T-helper 2 cell treated with Interferon-gamma antibody and Interleukin-4, amounts not matched to agents 5 μg/mL and 100 μg/mL, for 36 hours (primary cell): Measurements from ENCODE around the gene SETD2.
A peak's percentile ranks its signal among the peaks of the same experiment; 100 is the strongest.
"Not testable (repeated sequence)": the region's sequence is repeated elsewhere in the genome, so short reads cannot be mapped to it uniquely, and the experiment has no call there.

Experiments used
- DNase-seq: peaks from one replicate; pipeline ENCODE4 v3.0.0; 2021; ENCODE audit warnings: low spot score
- H3K27ac Mint-ChIP-seq: one replicate; pipeline ENCODE4 v1.8.0; 2021; ENCODE audit warnings: mild to moderate bottlenecking, mixed read lengths
- H3K27me3 Mint-ChIP-seq: one replicate; pipeline ENCODE4 v1.8.0; 2021; ENCODE audit warnings: low read depth, mixed read lengths
- H3K36me3 Mint-ChIP-seq: one replicate; pipeline ENCODE4 v1.8.0; 2021; ENCODE audit warnings: low read depth, mixed read lengths
- H3K4me1 Mint-ChIP-seq: one replicate; pipeline ENCODE4 v1.8.0; 2021; ENCODE audit warnings: low read depth, mixed read lengths
- H3K4me3 Mint-ChIP-seq: one replicate; pipeline ENCODE4 v1.8.0; 2022; ENCODE audit warnings: mild to moderate bottlenecking, moderate library complexity, mixed read lengths
- H3K9me3 Mint-ChIP-seq: one replicate; pipeline ENCODE4 v1.8.0; 2021; ENCODE audit warnings: mixed read lengths

The SETD2 gene

DNA sequence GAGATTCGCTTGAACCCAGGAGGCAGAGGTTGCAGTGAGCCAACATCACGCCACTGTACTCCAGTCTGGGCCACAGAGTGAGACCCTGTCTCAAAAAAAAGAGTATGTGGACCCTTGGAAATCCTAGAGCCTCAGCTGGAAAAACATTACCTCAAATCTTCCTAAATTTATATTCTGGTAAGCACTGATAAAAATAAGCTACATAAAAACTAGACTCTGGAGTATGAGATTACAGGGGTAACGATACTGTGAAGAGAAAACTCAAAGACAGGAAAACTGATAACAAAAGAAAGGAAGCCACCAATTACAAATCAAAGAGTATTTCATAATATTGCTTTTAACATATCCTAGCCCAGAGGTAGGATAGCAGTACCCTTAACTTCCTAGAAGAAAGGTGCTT, 30.3 kb downstream of the SETD2 start:
- H3K4me3 Mint-ChIP-seq = no peak overlapping the region
- no peaks in the 10 kb centered on the region for H3K9me3 Mint-ChIP-seq
- H3K27me3 Mint-ChIP-seq = no peaks in the 10 kb centered on the region
- no peak for DNase-seq
- peaks cover 20% of the 10 kb centered on the region for H3K4me1 Mint-ChIP-seq
- no peak overlapping the region for H3K27ac Mint-ChIP-seq
- peaks cover 1% of the 10 kb centered on the region for H3K36me3 Mint-ChIP-seq

DNA sequence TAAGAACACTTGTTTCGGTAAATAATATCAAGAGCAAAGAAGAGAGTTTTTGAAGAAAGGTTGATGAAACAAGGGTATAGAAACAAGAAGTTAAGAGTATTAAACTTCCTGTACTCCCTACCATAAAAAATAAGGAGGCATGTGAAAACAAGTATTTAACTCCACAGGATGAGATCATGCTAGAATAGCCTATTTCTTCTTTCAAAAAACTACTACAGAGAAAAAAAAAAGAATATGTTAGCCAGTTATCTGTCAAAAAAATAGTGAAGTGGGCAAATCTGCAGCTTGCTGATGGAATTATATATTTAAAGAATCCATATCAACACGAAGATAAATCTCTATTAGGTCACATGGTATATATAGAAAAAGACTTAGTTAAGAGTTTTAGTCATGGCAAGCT, 33.4 kb downstream of the SETD2 start:
- Mint-ChIP-seq H3K4me1 (peaks cover 17% of the 10 kb centered on the region), H3K9me3 (no peaks in the 10 kb centered on the region), H3K4me3 (no peak overlapping the region), H3K27ac (no peak overlapping the region), H3K27me3 (no peaks in the 10 kb centered on the region), H3K36me3 (peaks cover 8% of the 10 kb centered on the region)
- DNase-seq = no peak

DNA sequence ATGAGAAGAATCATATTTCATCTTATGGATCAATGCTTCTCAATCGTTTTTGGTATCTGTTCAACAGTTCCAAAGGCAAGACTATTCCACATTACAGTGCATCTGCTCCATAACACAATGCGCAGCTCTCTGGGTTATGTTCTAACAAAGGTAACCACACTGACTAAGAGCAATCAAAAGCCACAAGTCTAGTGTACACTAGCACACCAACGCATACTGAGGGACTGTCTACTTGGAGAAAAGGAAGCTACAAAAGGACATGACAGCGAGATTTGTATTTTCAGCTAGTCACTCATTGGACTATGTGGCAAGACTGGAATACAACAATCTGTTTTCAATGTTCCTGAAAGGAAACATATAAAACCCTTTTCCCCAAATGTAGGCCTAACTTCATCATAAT, 35.8 kb downstream of the SETD2 start:
- H3K4me1 Mint-ChIP-seq = peaks cover 9% of the 10 kb centered on the region
- H3K27ac Mint-ChIP-seq = no peak overlapping the region
- H3K4me3 Mint-ChIP-seq = no peak overlapping the region
- no peaks in the 10 kb centered on the region for H3K27me3 Mint-ChIP-seq
- DNase-seq = no peak
- H3K9me3 Mint-ChIP-seq = no peaks in the 10 kb centered on the region
- H3K36me3 Mint-ChIP-seq = peaks cover 21% of the 10 kb centered on the region

DNA sequence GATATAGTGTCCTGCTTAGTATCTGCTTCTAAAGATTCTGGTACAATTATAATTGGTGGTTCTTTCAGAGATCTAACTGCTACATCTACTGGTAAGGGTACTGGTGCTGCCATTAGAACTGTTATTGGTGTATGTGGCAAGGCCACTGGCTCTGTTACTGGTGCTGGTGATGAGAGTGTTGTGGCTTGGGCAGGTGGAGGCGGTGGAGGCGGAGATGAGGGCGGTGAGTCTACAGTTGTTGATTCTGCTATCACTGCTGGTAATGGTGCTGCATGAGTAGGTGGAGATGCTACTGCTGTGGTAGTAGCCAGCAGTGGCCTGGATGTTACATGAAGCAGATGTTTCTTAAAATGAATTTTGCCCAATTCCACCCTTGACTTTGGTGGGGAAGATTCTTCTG, 40.1 kb downstream of the SETD2 start:
- Mint-ChIP-seq H3K27me3 (no peaks in the 10 kb centered on the region), H3K4me3 (no peak overlapping the region), H3K36me3 (peaks cover 54% of the 10 kb centered on the region), H3K27ac (no peak overlapping the region), H3K9me3 (no peaks in the 10 kb centered on the region), H3K4me1 (peaks cover 30% of the 10 kb centered on the region)
- no peak for DNase-seq

DNA sequence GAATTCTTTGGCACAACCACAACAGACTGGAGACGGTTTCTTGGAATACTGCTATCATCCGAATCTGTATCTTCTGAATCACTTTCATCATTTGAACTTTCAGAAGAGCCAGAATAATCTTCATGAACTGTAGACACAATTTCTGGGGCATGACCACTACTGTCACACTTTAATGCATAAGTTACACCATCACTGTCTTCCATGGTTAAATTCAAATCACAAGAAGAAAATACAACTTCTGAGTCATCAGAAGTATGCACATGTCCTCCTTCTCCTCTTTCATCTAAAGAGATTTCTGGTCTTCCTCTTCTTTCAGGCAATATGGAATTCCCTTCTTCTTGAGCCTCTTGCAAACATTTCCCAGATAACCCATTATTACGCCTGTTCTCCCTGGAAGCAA, 42.5 kb downstream of the SETD2 start:
- H3K27me3 Mint-ChIP-seq = no peaks in the 10 kb centered on the region
- H3K4me3 Mint-ChIP-seq = no peak overlapping the region
- peaks cover 58% of the 10 kb centered on the region for H3K36me3 Mint-ChIP-seq
- H3K9me3 Mint-ChIP-seq = no peaks in the 10 kb centered on the region
- H3K27ac Mint-ChIP-seq = no peak overlapping the region
- H3K4me1 Mint-ChIP-seq = peaks cover 32% of the 10 kb centered on the region
- no peak for DNase-seq

DNA sequence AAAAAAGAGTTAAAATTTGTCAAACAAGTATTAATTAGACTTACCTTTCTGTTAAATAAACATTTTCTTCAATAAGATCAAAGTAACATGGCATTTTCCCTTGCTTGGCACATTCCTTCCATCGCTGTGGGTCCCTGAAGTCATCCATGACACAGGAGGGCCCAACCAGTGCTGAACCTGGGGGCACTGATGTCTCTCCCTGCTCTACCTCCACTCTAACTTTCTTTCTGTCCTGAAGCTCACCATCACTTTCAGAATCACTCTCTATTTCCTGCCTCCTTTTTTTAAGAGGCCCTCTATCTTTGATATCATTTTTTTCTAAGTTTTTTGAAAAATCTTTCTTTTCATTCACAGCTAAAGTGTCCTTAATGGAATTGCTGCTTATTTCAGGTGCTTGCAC, 43.8 kb downstream of the SETD2 start:
- H3K27ac Mint-ChIP-seq = peak overlapping the region; percentile 49
- H3K4me1 Mint-ChIP-seq = peaks cover 32% of the 10 kb centered on the region
- no peak for DNase-seq
- H3K4me3 Mint-ChIP-seq = peak overlapping the region; percentile 2
- H3K9me3 Mint-ChIP-seq = no peaks in the 10 kb centered on the region
- no peaks in the 10 kb centered on the region for H3K27me3 Mint-ChIP-seq
- H3K36me3 Mint-ChIP-seq = peaks cover 54% of the 10 kb centered on the region

DNA sequence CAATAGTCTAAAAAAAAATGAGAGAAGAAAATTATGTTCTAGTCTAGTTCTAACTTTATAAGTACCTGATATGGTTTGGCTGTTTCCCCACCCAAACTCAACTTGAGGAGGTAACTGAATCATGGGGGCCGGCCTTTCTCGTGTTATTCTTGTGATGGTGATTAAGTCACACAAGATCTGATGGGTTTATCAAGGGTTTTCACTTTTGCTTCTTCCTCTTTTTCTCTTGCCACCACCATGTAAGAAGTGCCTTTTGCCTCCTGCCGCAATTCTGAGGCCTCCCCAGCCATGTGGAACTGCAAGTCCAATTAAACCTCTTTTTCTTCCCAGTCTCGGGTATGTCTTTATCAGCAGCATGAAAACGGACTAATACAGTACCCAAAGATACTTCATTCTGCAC, 44.5 kb downstream of the SETD2 start:
- not testable (repeated sequence) for H3K4me3 Mint-ChIP-seq, H3K27me3 Mint-ChIP-seq, DNase-seq, H3K9me3 Mint-ChIP-seq
- Mint-ChIP-seq H3K4me1 (peaks cover 33% of the 10 kb centered on the region), H3K36me3 (peaks cover 57% of the 10 kb centered on the region), H3K27ac (peak overlapping the region; percentile 2)

DNA sequence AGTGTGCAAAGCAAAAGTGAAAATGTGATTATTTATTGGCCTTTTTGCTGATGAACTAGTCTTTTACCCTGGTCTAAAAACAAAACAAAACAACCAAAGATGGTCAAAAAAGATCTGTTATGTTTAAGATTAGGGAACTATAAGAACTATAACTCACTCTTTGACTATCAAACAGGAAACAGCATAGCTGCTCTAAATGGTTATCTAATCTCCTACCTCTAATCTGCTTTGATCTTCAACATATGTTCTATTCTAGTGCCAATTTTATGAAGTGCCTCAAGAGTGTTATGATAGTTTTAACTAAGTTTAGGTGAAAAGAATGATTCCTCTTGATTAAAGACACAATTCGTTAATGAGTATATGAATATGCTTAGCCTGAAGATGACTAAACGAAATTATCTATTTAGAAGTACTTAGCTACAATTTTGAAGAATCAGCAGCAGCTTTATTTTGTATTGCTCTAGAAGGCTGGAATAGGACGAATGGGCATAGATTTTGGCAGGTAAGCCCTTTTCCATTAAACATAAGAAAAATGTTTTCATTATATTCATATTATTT, 46.0 kb downstream of the SETD2 start:
- peak overlapping the region; percentile 60 for H3K27ac Mint-ChIP-seq
- H3K36me3 Mint-ChIP-seq = peaks cover 56% of the 10 kb centered on the region

DNA sequence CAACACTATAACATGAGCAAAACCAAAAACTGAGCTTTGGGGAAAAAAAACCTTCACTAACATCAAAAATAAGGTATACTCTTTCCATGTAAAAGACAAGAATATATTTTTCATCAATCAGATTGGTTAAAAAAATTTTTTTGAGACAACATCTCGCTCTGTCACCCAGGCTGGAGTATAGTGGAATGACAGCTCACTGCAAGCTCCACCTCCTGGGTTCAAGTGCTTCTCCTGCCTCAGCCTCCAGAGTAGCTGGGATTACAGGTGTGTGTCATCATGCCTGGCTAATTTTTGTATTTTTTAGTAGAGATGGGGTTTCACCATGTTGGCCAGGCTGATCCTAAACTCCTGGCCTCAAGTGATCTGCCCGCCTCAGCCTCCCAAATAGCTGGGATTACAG, 48.4 kb downstream of the SETD2 start:
- peaks cover 46% of the 10 kb centered on the region for H3K36me3 Mint-ChIP-seq
- H3K9me3 Mint-ChIP-seq, H3K27me3 Mint-ChIP-seq, H3K27ac Mint-ChIP-seq, H3K4me3 Mint-ChIP-seq, DNase-seq: not testable (repeated sequence)
- peaks cover 21% of the 10 kb centered on the region for H3K4me1 Mint-ChIP-seq

More for the DNA sequence above, 46.0 kb downstream of the SETD2 start:
- no peak for DNase-seq
- Mint-ChIP-seq H3K9me3 (no peaks in the 10 kb centered on the region), H3K27me3 (no peaks in the 10 kb centered on the region), H3K4me3 (peak overlapping the region; percentile 59), H3K4me1 (peaks cover 35% of the 10 kb centered on the region)

DNA sequence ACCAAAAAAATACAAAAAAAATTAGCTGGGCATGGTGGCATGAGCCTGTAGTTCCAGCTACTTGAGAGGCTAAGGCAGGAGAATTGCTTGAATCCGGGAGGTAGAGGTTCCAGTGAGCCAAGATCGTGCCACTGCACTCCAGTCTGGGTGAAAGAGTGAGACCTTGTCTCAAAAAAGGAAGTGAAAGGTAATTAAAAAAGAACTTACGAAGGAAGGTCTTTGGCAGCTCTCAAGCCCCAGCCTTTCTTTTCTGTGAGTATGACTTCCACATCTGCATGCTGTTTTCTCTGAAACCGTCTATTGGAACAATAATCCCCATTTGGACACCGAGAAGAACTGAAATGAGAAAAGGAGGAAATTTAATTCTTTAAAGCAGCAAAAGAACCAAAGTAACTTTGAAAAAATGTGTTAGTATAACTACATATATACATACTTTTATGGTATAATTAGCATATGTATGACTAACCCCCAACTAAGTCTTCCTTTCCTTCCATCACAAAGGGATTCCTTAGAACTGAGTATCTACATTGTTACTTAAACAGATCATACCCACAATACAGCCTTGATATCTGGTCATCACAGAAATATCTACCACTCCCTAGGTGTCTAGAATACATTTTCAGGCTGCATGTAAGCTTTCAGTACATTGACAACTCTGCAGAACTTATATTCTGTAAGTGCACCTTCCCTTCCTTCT, 50.1 kb downstream of the SETD2 start:
- H3K4me1 Mint-ChIP-seq = peaks cover 11% of the 10 kb centered on the region
- peaks cover 41% of the 10 kb centered on the region for H3K36me3 Mint-ChIP-seq
- no peaks in the 10 kb centered on the region for H3K27me3 Mint-ChIP-seq
- no peaks in the 10 kb centered on the region for H3K9me3 Mint-ChIP-seq
- no peak overlapping the region for H3K4me3 Mint-ChIP-seq
- no peak overlapping the region for H3K27ac Mint-ChIP-seq
- no peak for DNase-seq

DNA sequence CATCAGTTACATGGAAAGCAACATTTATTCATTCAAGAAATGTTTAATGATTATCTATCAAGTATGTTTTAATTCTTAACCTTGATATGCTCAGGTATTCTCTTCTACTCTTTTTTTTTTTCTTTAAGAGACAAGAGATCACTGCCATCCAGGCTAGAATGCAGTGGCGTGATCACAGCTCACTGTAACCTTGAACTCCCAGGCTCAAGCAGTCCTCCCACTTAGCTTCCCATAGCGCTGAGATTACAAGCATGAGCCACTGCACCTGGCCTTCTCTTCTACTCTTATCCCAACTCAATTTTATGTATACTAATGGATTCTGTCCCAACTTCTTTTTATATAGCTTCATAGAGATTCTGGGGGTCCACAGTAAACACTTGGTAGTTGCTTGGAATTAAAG, 50.9 kb downstream of the SETD2 start:
- H3K27ac Mint-ChIP-seq = no peak overlapping the region
- DNase-seq = no peak
- no peak overlapping the region for H3K4me3 Mint-ChIP-seq
- no peaks in the 10 kb centered on the region for H3K9me3 Mint-ChIP-seq
- no peaks in the 10 kb centered on the region for H3K27me3 Mint-ChIP-seq
- peaks cover 45% of the 10 kb centered on the region for H3K36me3 Mint-ChIP-seq
- H3K4me1 Mint-ChIP-seq = peaks cover 12% of the 10 kb centered on the region

DNA sequence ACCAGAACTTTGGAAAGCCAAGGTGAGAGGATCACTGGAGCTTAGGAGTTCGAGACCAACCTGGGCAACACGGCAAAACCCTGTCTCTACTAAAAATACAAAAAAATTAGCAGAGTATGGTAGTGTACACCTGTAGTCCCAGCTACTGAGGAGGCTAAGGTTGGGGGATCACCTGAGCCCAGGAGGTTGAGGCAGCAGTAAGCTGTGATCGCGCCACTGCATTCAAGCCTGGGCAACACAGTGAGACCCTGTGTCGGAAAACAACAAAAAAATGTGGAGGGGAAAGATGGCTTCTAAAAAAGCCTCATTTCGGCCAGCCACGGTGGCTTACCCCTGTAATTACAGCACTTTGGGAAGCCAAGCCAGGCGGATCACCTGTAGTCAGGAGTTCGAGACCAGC, 54.5 kb downstream of the SETD2 start:
- no peaks in the 10 kb centered on the region for H3K9me3 Mint-ChIP-seq
- DNase-seq = no peak
- no peak overlapping the region for H3K27ac Mint-ChIP-seq

DNA sequence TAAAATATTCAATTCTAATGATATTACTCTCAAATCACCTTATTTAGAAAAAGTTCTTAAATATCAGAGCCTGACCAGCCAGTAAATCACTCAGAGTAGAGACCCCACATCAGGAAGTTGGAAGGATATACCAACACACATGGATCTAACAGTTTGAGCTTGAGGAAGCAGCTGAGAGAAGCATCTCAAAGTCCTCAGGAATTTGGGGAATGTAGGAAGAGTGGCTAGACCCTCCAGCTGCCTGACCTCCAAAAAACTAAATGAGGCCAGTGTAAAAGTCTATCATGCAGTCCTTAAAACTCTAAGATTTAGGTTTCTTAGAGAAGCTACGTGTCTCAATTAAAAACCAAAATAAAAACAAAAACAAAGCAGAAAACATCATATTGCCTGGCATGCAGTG, 55.4 kb downstream of the SETD2 start:
- Mint-ChIP-seq H3K4me3 (no peak overlapping the region), H3K4me1 (peaks cover 2% of the 10 kb centered on the region), H3K27me3 (no peaks in the 10 kb centered on the region), H3K27ac (no peak overlapping the region), H3K9me3 (no peaks in the 10 kb centered on the region), H3K36me3 (peaks cover 39% of the 10 kb centered on the region)
- DNase-seq = no peak

More for the DNA sequence above, 54.5 kb downstream of the SETD2 start:
- peaks cover 44% of the 10 kb centered on the region for H3K36me3 Mint-ChIP-seq
- H3K4me3 Mint-ChIP-seq = no peak overlapping the region
- peaks cover 4% of the 10 kb centered on the region for H3K4me1 Mint-ChIP-seq
- no peaks in the 10 kb centered on the region for H3K27me3 Mint-ChIP-seq

DNA sequence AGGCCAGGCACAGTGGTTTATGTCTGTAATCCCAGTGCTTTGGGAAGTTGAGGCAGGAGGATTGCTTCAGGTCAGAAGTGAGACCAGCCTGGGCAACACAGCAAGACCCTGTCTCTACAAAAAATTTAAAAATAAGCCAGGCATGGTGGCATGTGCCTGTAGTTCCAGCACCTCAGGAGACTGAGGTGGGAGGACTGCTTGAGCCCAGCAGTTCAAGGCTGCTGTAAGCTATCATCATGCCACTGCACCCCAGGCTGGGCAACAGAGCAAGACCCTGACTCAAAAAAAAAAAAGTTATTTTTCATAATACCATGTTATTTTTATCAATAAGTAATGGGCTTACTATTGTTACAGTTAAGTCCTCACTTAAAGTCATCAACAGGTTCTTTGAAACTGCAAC, 59.7 kb downstream of the SETD2 start:
- no peaks in the 10 kb centered on the region for H3K27me3 Mint-ChIP-seq
- no peak overlapping the region for H3K4me3 Mint-ChIP-seq
- peaks cover 31% of the 10 kb centered on the region for H3K36me3 Mint-ChIP-seq
- no peak overlapping the region for H3K27ac Mint-ChIP-seq
- DNase-seq = no peak
- H3K9me3 Mint-ChIP-seq = no peaks in the 10 kb centered on the region
- H3K4me1 Mint-ChIP-seq = peaks cover 2% of the 10 kb centered on the region

DNA sequence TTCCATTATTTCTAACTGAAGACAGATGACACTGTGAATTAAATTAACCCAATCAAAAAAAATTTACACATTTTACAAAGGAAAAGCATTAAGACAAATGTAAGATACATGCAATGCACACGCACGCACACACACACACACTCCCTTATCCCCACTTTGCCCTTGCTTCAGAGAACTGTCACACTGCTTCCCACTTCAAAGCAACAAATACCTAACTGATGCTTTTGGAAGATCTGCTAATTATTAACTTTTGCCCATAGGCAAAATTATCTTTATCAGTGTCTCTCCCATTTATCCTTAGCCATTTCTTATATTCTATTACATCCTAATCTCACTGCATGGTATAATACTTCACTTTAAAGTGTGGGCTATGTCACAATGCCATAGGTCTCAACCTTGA, 60.3 kb downstream of the SETD2 start:
- Mint-ChIP-seq H3K27me3 (no peaks in the 10 kb centered on the region), H3K4me3 (no peak overlapping the region), H3K27ac (no peak overlapping the region), H3K36me3 (peaks cover 29% of the 10 kb centered on the region), H3K4me1 (peaks cover 2% of the 10 kb centered on the region), H3K9me3 (no peaks in the 10 kb centered on the region)
- DNase-seq = no peak
